CD4-positive, alpha-beta T cell (primary cell): Measurements from ENCODE around the gene APOO. TPM values are rescaled to one million over a fixed set of nuclear protein-coding genes. Genes with fewer than 3 reads are reported as not detected.
A peak's percentile ranks its signal among the peaks of the same experiment; 100 is the strongest.

Source experiments
- ATAC-seq: fragments of 200-7000 bp; cut with Tn5 transposase; one replicate; pipeline ENCODE4 v1.10.0; 2022; ENCODE audit warnings: mild to moderate bottlenecking; ENCODE audit not compliant: poor library complexity
- CTCF ChIA-PET: fragments of 350-600 bp; sonication (Branson Sonifier 250); formaldehyde crosslinking; loops from one replicate; lab custom pipeline; 2021; ENCODE audit warnings: antibody characterized with exemption, inconsistent platforms; lab: Charles Lee
- POLR2A ChIA-PET: fragments of 350-600 bp; sonication (Branson Sonifier 250); formaldehyde crosslinking; loops from one replicate; lab custom pipeline; 2021; ENCODE audit warnings: antibody characterized with exemption, inconsistent platforms; lab: Charles Lee
- DNase-seq, 14 experiments: peaks; one replicate each; pipeline ENCODE4 v3.0.0-alpha.2; 2013 to 2020; ENCODE audit warnings: mixed read lengths in 2 of 14
- H3K27ac ChIP-seq, 2 donors: one replicate each; pipeline versions ENCODE4 v1.5.1 to v1.7.0; 2013; ENCODE audit warnings: low read length in 2 of 2, low read depth in 1 of 2, mild to moderate bottlenecking in 1 of 2
- H3K27me3 ChIP-seq, 2 experiments: 1 replicate in 1 of 2; 2 replicates in 1 of 2; pipeline versions ENCODE4 v1.6.1 to v1.7.0; 2013; ENCODE audit warnings: low read length in 2 of 2, control low read depth in 1 of 2, mild to moderate bottlenecking in 1 of 2, moderate library complexity in 1 of 2; ENCODE audit not compliant: insufficient read depth in 2 of 2, control insufficient read depth in 1 of 2
- H3K36me3 ChIP-seq: one replicate; pipeline ENCODE4 v1.6.1; 2013; ENCODE audit warnings: low read length, control low read depth; ENCODE audit not compliant: insufficient read depth
- H3K4me1 ChIP-seq: one replicate; pipeline ENCODE4 v1.6.1; 2013; ENCODE audit warnings: low read length, control low read depth; ENCODE audit not compliant: insufficient read depth
- H3K4me3 ChIP-seq: one replicate; pipeline ENCODE4 v1.5.1; 2013; ENCODE audit warnings: mild to moderate bottlenecking, low read length, moderate library complexity
- H3K9me3 ChIP-seq, 2 experiments: 1 replicate in 1 of 2; 2 replicates in 1 of 2; pipeline versions ENCODE4 v1.6.1 to v1.7.0; 2013; ENCODE audit warnings: low read length in 2 of 2, mild to moderate bottlenecking in 2 of 2, control low read depth in 1 of 2, moderate library complexity in 1 of 2; ENCODE audit not compliant: control insufficient read depth in 1 of 2, insufficient read depth in 1 of 2
- H3K27ac Mint-ChIP-seq: one replicate; pipeline ENCODE4 v1.8.0; 2020; ENCODE audit warnings: mixed read lengths
- H3K27me3 Mint-ChIP-seq: one replicate; pipeline ENCODE4 v1.8.0; 2021; ENCODE audit warnings: mixed read lengths
- H3K36me3 Mint-ChIP-seq: one replicate; pipeline ENCODE4 v1.8.0; 2021; ENCODE audit warnings: low read depth, mixed read lengths
- H3K4me1 Mint-ChIP-seq: one replicate; pipeline ENCODE4 v1.8.0; 2021; ENCODE audit warnings: low read depth, mixed read lengths
- H3K4me3 Mint-ChIP-seq: one replicate; pipeline ENCODE4 v1.8.0; 2020; ENCODE audit warnings: mild to moderate bottlenecking, mixed read lengths
- H3K9me3 Mint-ChIP-seq: one replicate; pipeline ENCODE4 v1.8.0; 2020; ENCODE audit warnings: mixed read lengths
- intact Hi-C, 2 experiments: fragments of 100-400 bp; cut with DNase I in 1 of 2; cut with micrococcal nuclease in 1 of 2; formaldehyde crosslinking; loops; one replicate each; pipeline versions ENCODE4 v1.15.1 to v1.9.0; 2023 to 2025; cut with DNase I, micrococcal nuclease
- total RNA-seq, 174 experiments: library from RNA in 2 of 174; stranded (reverse) in 2 of 174; gene quantifications; one replicate each; pipeline ENCODE4 v1.2.3 and lab custom pipeline; 2021 to 2026
- TF ChIP-seq, protein P1 (sequence below): fragments of 200-600 bp; IDR thresholded peaks from one replicate; pipeline ENCODE4 v1.8.0; 2022; ENCODE audit warnings: antibody characterized with exemption, mild to moderate bottlenecking

Gene APOO
- total RNA-seq, 2 experiments from 2014 or later, result 3.3 to 4.9 TPM

DNA sequence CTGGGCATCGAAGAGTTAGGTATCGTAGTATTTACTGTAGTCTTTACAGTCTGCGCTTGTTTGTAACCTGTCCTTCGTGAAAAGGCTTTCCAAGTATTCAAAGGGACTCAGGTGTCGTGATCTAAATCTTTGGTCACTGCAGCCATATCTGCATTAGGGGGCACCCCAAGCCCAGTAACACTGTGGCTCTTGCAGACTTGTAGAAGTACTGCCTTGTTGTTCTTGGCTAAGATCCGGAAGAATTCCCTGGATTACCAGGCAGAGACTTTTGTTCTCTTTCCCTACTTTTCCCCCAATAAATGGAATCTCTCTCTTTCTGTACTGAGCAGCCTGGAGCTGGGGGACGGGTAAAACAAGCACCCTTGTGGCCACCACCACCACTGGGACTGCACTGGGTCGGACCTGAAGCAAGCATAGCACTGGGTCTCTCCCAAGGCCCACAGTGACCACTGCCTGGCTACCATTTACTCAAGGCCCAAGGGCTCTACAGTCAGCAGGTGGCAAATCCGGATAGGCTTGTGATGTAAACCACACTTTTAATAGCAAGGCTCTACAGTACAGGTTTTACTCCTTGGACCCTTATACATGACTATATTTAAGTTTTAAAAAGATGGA lies 12.1 kb upstream of the APOO start:
- ChIA-PET CTCF (no interaction called here), POLR2A (no interaction called here)
- Mint-ChIP-seq H3K36me3 (no peaks in the 10 kb centered on the region), H3K4me3 (no peak overlapping the region), H3K4me1 (no peaks in the 10 kb centered on the region), H3K27ac (no peak overlapping the region), H3K27me3 (no peaks in the 10 kb centered on the region), H3K9me3 (no peaks in the 10 kb centered on the region)
- no peak for ATAC-seq
- TF ChIP-seq, protein P1, sequence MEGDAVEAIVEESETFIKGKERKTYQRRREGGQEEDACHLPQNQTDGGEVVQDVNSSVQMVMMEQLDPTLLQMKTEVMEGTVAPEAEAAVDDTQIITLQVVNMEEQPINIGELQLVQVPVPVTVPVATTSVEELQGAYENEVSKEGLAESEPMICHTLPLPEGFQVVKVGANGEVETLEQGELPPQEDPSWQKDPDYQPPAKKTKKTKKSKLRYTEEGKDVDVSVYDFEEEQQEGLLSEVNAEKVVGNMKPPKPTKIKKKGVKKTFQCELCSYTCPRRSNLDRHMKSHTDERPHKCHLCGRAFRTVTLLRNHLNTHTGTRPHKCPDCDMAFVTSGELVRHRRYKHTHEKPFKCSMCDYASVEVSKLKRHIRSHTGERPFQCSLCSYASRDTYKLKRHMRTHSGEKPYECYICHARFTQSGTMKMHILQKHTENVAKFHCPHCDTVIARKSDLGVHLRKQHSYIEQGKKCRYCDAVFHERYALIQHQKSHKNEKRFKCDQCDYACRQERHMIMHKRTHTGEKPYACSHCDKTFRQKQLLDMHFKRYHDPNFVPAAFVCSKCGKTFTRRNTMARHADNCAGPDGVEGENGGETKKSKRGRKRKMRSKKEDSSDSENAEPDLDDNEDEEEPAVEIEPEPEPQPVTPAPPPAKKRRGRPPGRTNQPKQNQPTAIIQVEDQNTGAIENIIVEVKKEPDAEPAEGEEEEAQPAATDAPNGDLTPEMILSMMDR, result no peak
- no peaks in the 10 kb centered on the region for H3K9me3 ChIP-seq
- H3K4me3 ChIP-seq, result no peak overlapping the region
- no peaks in the 10 kb centered on the region for H3K36me3 ChIP-seq
- no peaks in the 10 kb centered on the region for H3K27me3 ChIP-seq
- intact Hi-C loops, result no loop called here
- H3K4me1 ChIP-seq, result no peaks in the 10 kb centered on the region
- H3K27ac ChIP-seq, result no peak overlapping the region
- DNase-seq, result peak in 1 of 14 experiments; percentile 6

DNA sequence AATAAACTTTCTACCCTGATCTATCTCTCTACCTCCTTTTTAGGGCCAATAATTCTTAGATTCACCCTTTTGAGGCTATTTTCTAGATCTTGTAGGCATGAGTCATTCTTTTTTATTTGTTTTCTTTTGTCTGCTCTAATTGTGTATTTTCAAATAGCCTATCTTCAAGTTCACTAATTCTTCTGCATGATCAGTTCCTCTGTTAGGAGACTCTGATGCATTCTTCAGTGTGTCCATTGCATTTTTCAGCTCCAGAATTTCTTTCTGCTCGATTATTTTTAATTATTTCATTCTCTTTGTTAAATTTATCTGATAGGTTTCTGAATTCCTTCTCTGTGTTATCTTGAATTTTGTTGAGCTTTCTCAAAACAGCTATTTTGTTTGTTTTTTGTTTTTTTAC lies 11.4 kb upstream of the APOO start:
- Histone ChIP-seq H3K4me3 (no peak overlapping the region), H3K36me3 (no peaks in the 10 kb centered on the region), H3K27ac (no peak overlapping the region), H3K9me3 (no peaks in the 10 kb centered on the region), H3K4me1 (no peaks in the 10 kb centered on the region), H3K27me3 (no peaks in the 10 kb centered on the region)
- Mint-ChIP-seq H3K27me3 (no peaks in the 10 kb centered on the region), H3K9me3 (no peaks in the 10 kb centered on the region), H3K36me3 (no peaks in the 10 kb centered on the region), H3K4me3 (no peak overlapping the region), H3K4me1 (no peaks in the 10 kb centered on the region), H3K27ac (no peak overlapping the region)
- ATAC-seq (no peak), DNase-seq (no peak)
- intact Hi-C loops, result no loop called here
- ChIA-PET CTCF (no interaction called here), POLR2A (no interaction called here)
- TF ChIP-seq, protein P1, result no peak

DNA sequence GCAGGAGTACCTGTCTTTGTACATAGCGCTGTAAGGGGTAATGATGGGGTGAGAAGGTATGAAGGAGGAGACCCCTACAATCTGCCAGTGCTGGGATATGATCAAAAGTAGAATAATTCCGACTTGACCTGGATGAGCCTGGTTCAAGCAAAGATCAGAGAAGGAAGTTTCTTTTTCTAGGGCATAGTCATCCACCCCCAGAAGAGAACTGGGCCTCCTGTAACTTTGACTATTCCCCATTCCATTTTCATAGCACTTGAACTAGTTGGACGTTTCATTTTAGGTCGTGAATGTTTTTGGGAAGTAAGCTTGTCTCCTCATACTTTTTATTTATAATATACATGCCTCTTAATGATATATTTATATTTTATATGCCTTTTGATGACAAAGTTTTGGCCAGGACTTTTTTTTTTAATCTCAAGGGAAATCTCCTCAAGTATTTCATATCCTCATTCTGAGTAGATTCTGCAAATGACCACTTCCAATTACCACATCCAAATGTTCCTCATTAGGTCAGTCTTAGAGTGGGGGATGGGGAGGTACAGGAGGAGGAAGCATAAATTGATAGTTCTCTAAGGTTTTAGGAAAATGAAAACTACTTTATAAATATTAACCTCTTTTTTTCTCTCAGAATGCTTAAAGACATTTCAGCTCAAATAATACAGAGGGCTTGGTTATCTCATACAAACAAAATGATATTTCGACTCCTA lies 3.5 kb upstream of the APOO start:
- no peaks in the 10 kb centered on the region for H3K36me3 Mint-ChIP-seq
- Histone ChIP-seq H3K36me3 (no peaks in the 10 kb centered on the region), H3K9me3 (no peaks in the 10 kb centered on the region), H3K4me1 (peaks cover 13% of the 10 kb centered on the region), H3K4me3 (no peak overlapping the region), H3K27ac (no peak overlapping the region), H3K27me3 (no peaks in the 10 kb centered on the region)
- H3K27me3 Mint-ChIP-seq, result no peaks in the 10 kb centered on the region
- ChIA-PET CTCF (no interaction called here), POLR2A (no interaction called here)
- no peaks in the 10 kb centered on the region for H3K9me3 Mint-ChIP-seq
- no peak overlapping the region for H3K27ac Mint-ChIP-seq
- H3K4me1 Mint-ChIP-seq, result peaks cover 14% of the 10 kb centered on the region
- TF ChIP-seq, protein P1, result no peak
- DNase-seq (no peak), ATAC-seq (no peak)
- intact Hi-C loops, result loop anchor here in 1 of 2 experiments (5.0 kb wide), 1 partner anchor 36 kb away; no protein-coding TSS in a partner anchor
- no peak overlapping the region for H3K4me3 Mint-ChIP-seq
